GM23338 (cell line): Measurements from ENCODE around the gene OSBPL3.

ENCODE experiments used
- CREB1 ChIP-seq: fragments of 250-450 bp; sonication (Bioruptor Pico); IDR thresholded peaks from 2 replicates; pipeline ENCODE4 v1.5.0; 2020; ENCODE audit warnings: low read depth, mild to moderate bottlenecking, moderate library complexity
- CTCF ChIP-seq, 2 experiments: fragments of 200-600 bp in 1 of 2; sonication (generic) in 1 of 2; conservative IDR thresholded peaks; 2 replicates each; pipeline versions ENCODE4 v1.5.1 to v1.6.1; 2016 to 2017; ENCODE audit warnings: antibody characterized with exemption in 2 of 2, low read depth in 2 of 2, mild to moderate bottlenecking in 2 of 2, moderate library complexity in 1 of 2
- ETS1 ChIP-seq: IDR thresholded peaks from 2 replicates; pipeline ENCODE4 v1.6.1; 2016; ENCODE audit warnings: antibody characterized with exemption
- EZH2 ChIP-seq: fragments of 200-600 bp; sonication (generic); IDR thresholded peaks from one replicate; pipeline ENCODE4 v1.8.0; 2017; ENCODE audit warnings: antibody characterized with exemption, mild to moderate bottlenecking, low read depth; ENCODE audit not compliant: unreplicated experiment
- EZH2phosphoT487 ChIP-seq: fragments of 200-600 bp; sonication (generic); IDR thresholded peaks from one replicate; pipeline ENCODE4 v1.8.1; 2018; ENCODE audit warnings: antibody characterized with exemption; ENCODE audit not compliant: unreplicated experiment
- JUNB ChIP-seq: IDR thresholded peaks from one replicate; pipeline ENCODE4 v1.6.1; 2016; ENCODE audit warnings: antibody characterized with exemption; ENCODE audit not compliant: unreplicated experiment
- NANOG ChIP-seq: IDR thresholded peaks from 2 replicates; pipeline ENCODE4 v1.6.1; 2016; ENCODE audit warnings: antibody characterized with exemption, borderline replicate concordance
- POLR2AphosphoS5 ChIP-seq: IDR thresholded peaks from 2 replicates; pipeline ENCODE4 v1.6.1; 2016; ENCODE audit warnings: antibody characterized with exemption, low read depth
- REST ChIP-seq: IDR thresholded peaks from one replicate; pipeline ENCODE4 v1.6.1; 2018; ENCODE audit warnings: antibody characterized with exemption; ENCODE audit not compliant: unreplicated experiment
- STAT1 ChIP-seq: IDR thresholded peaks from one replicate; pipeline ENCODE4 v1.6.1; 2016; ENCODE audit warnings: antibody characterized with exemption; ENCODE audit not compliant: unreplicated experiment
- ZNF114 ChIP-seq: fragments of 250-450 bp; sonication (Bioruptor Pico); IDR thresholded peaks from 2 replicates; pipeline ENCODE4 v1.5.0; 2020; ENCODE audit warnings: mild to moderate bottlenecking, moderate library complexity
- ZNF331 ChIP-seq: fragments of 250-450 bp; sonication (Bioruptor Pico); IDR thresholded peaks from 2 replicates; pipeline ENCODE4 v1.5.0; 2020; ENCODE audit warnings: low read depth, mild to moderate bottlenecking, moderate library complexity
- ZNF462 ChIP-seq: fragments of 250-450 bp; sonication (Bioruptor Pico); IDR thresholded peaks from 2 replicates; pipeline ENCODE4 v1.5.0; 2020; ENCODE audit warnings: mild to moderate bottlenecking, moderate library complexity

- no peak for TF ChIP-seq CTCF (conservative IDR thresholded peaks at IDR 0.05; ENCODE audit: low read depth in 2 of 2)
- TF ChIP-seq CREB1 (CRISPR knock-in tag) = no peak
- TF ChIP-seq EZH2 = no peak
- TF ChIP-seq REST = no peak
- TF ChIP-seq POLR2AphosphoS5 = no peak
- no peak for TF ChIP-seq NANOG
- TF ChIP-seq EZH2phosphoT487 = no peak
- TF ChIP-seq STAT1 = no peak
- TF ChIP-seq ETS1 = no peak
- no peak for TF ChIP-seq JUNB
- TF ChIP-seq ZNF462 (CRISPR knock-in tag) = no peak
- no peak for TF ChIP-seq ZNF331 (CRISPR knock-in tag)
- TF ChIP-seq ZNF114 = no peak
Observed at GRCh38 chr7:24874791-24875190, 105.2 kb downstream of the OSBPL3 start.
